GM23338 (cell line): ENCODE results near the gene FAM177A1. TPM values are rescaled to one million over a fixed set of nuclear protein-coding genes. Genes with fewer than 3 reads are reported as not detected.

ENCODE experiments used
- ATAC-seq: fragments of 200-7000 bp; cut with Tn5 transposase; 3 replicates; pipeline ENCODE4 v1.9.1; 2020
- DNase-seq: peaks from one replicate; pipeline ENCODE4 v3.0.0-alpha.2; 2015; ENCODE audit warnings: low spot score
- H2AFZ ChIP-seq: fragments of 200-600 bp; sonication (generic); 2 replicates; pipeline ENCODE4 v1.8.0; 2016; ENCODE audit warnings: antibody characterized with exemption, mild to moderate bottlenecking, moderate library complexity
- H3F3A ChIP-seq: fragments of 200-600 bp; sonication (generic); replicated peaks from 2 replicates; pipeline ENCODE4 v1.8.0; 2017; ENCODE audit warnings: antibody characterized with exemption, mixed run types, low read depth
- H3K27ac ChIP-seq: fragments of 200-600 bp; sonication (generic); 2 replicates; pipeline ENCODE4 v1.6.1; 2016; ENCODE audit warnings: low read depth
- H3K27me3 ChIP-seq: fragments of 200-600 bp; sonication (generic); 2 replicates; pipeline ENCODE4 v1.8.0; 2016; ENCODE audit warnings: mild to moderate bottlenecking, mixed run types, moderate library complexity; ENCODE audit not compliant: insufficient read depth
- H3K36me3 ChIP-seq: fragments of 200-600 bp; sonication (generic); 2 replicates; pipeline ENCODE4 v1.8.0; 2016; ENCODE audit warnings: mild to moderate bottlenecking; ENCODE audit not compliant: insufficient read depth
- H3K4me1 ChIP-seq: fragments of 200-600 bp; sonication (generic); 2 replicates; pipeline ENCODE4 v1.8.0; 2016; ENCODE audit warnings: mild to moderate bottlenecking, moderate library complexity; ENCODE audit not compliant: insufficient read depth
- H3K4me2 ChIP-seq: fragments of 200-600 bp; sonication (generic); 2 replicates; pipeline ENCODE4 v1.7.1; 2017; ENCODE audit warnings: mixed run types
- H3K4me3 ChIP-seq: fragments of 200-600 bp; sonication (generic); 2 replicates; pipeline ENCODE4 v1.6.1; 2016; ENCODE audit warnings: mixed run types
- H3K79me2 ChIP-seq: fragments of 200-600 bp; sonication (generic); replicated peaks from 2 replicates; pipeline ENCODE4 v1.8.0; 2017; ENCODE audit warnings: mild to moderate bottlenecking; ENCODE audit not compliant: insufficient read depth
- H3K9me2 ChIP-seq: fragments of 200-600 bp; sonication (generic); 2 replicates; pipeline ENCODE4 v1.8.0; 2017; ENCODE audit not compliant: insufficient read depth
- H4K20me1 ChIP-seq: fragments of 200-600 bp; sonication (generic); replicated peaks from 2 replicates; pipeline ENCODE4 v1.8.0; 2017; ENCODE audit warnings: mild to moderate bottlenecking; ENCODE audit not compliant: insufficient read depth
- H3K27ac Mint-ChIP-seq: 2 replicates; pipeline ENCODE4 v1.8.0; 2020; ENCODE audit warnings: inconsistent platforms, mild to moderate bottlenecking, moderate library complexity, mixed read lengths
- H3K27me3 Mint-ChIP-seq: 3 replicates; pipeline ENCODE4 v1.8.0; 2022; ENCODE audit warnings: low read depth, mild to moderate bottlenecking, moderate library complexity, mixed read lengths, inconsistent platforms; ENCODE audit not compliant: insufficient read depth, poor library complexity
- H3K36me3 Mint-ChIP-seq: 3 replicates; pipeline ENCODE4 v1.8.0; 2021; ENCODE audit warnings: low read depth, mild to moderate bottlenecking, inconsistent platforms, moderate library complexity, mixed read lengths
- H3K4me1 Mint-ChIP-seq: 3 replicates; pipeline ENCODE4 v1.8.0; 2020; ENCODE audit warnings: mild to moderate bottlenecking, inconsistent platforms, mixed read lengths
- H3K4me3 Mint-ChIP-seq: 3 replicates; pipeline ENCODE4 v1.8.0; 2021; ENCODE audit warnings: moderate library complexity, mild to moderate bottlenecking, inconsistent platforms, mixed read lengths
- H3K9me3 Mint-ChIP-seq: 3 replicates; pipeline ENCODE4 v1.8.0; 2020; ENCODE audit warnings: moderate library complexity, mild to moderate bottlenecking, inconsistent platforms, mixed read lengths
- CREB1 ChIP-seq: fragments of 250-450 bp; sonication (Bioruptor Pico); IDR thresholded peaks from 2 replicates; pipeline ENCODE4 v1.5.0; 2020; ENCODE audit warnings: low read depth, mild to moderate bottlenecking, moderate library complexity
- ETS1 ChIP-seq: IDR thresholded peaks from 2 replicates; pipeline ENCODE4 v1.6.1; 2016; ENCODE audit warnings: antibody characterized with exemption
- EZH2 ChIP-seq: fragments of 200-600 bp; sonication (generic); IDR thresholded peaks from one replicate; pipeline ENCODE4 v1.8.0; 2017; ENCODE audit warnings: antibody characterized with exemption, mild to moderate bottlenecking, low read depth; ENCODE audit not compliant: unreplicated experiment
- EZH2phosphoT487 ChIP-seq: fragments of 200-600 bp; sonication (generic); IDR thresholded peaks from one replicate; pipeline ENCODE4 v1.8.1; 2018; ENCODE audit warnings: antibody characterized with exemption; ENCODE audit not compliant: unreplicated experiment
- JUNB ChIP-seq: IDR thresholded peaks from one replicate; pipeline ENCODE4 v1.6.1; 2016; ENCODE audit warnings: antibody characterized with exemption; ENCODE audit not compliant: unreplicated experiment
- NANOG ChIP-seq: IDR thresholded peaks from 2 replicates; pipeline ENCODE4 v1.6.1; 2016; ENCODE audit warnings: antibody characterized with exemption, borderline replicate concordance
- POLR2AphosphoS5 ChIP-seq: IDR thresholded peaks from 2 replicates; pipeline ENCODE4 v1.6.1; 2016; ENCODE audit warnings: antibody characterized with exemption, low read depth
- STAT1 ChIP-seq: IDR thresholded peaks from one replicate; pipeline ENCODE4 v1.6.1; 2016; ENCODE audit warnings: antibody characterized with exemption; ENCODE audit not compliant: unreplicated experiment
- ZNF114 ChIP-seq: fragments of 250-450 bp; sonication (Bioruptor Pico); IDR thresholded peaks from 2 replicates; pipeline ENCODE4 v1.5.0; 2020; ENCODE audit warnings: mild to moderate bottlenecking, moderate library complexity
- ZNF331 ChIP-seq: fragments of 250-450 bp; sonication (Bioruptor Pico); IDR thresholded peaks from 2 replicates; pipeline ENCODE4 v1.5.0; 2020; ENCODE audit warnings: low read depth, mild to moderate bottlenecking, moderate library complexity
- polyA plus RNA-seq: library from polyadenylated mRNA; unstranded; fragments of >200 nt; fragmentation: Nextera tagmentation; extraction: Ambion mirVana; gene quantifications from 2 replicates; pipeline ENCODE4 v1.2.1, GENCODE V29; 2016
- total RNA-seq: library from RNA; depleted of rRNA; stranded (reverse); fragments of >200 nt; shearing (Covaris generic); gene quantifications from 2 replicates; pipeline ENCODE4 v1.2.3, GENCODE V29; 2014
- TF ChIP-seq, protein P1 (sequence below): IDR thresholded peaks from one replicate; pipeline ENCODE4 v1.6.1; 2018; ENCODE audit warnings: antibody characterized with exemption; ENCODE audit not compliant: unreplicated experiment
- TF ChIP-seq, protein P2 (sequence below): fragments of 250-450 bp; sonication (Bioruptor Pico); IDR thresholded peaks from 2 replicates; pipeline ENCODE4 v1.5.0; 2020; ENCODE audit warnings: mild to moderate bottlenecking, moderate library complexity
- TF ChIP-seq, protein P3 (sequence below), 2 experiments: fragments of 200-600 bp in 1 of 2; sonication (generic) in 1 of 2; conservative IDR thresholded peaks; 2 replicates each; pipeline versions ENCODE4 v1.5.1 to v1.6.1; 2016 to 2017; ENCODE audit warnings: antibody characterized with exemption in 2 of 2, low read depth in 2 of 2, mild to moderate bottlenecking in 2 of 2, moderate library complexity in 1 of 2

Gene FAM177A1
- total and polyA plus RNA-seq, 2 experiments from 2014 or later, result 22.8 to 72.5 TPM

DNA sequence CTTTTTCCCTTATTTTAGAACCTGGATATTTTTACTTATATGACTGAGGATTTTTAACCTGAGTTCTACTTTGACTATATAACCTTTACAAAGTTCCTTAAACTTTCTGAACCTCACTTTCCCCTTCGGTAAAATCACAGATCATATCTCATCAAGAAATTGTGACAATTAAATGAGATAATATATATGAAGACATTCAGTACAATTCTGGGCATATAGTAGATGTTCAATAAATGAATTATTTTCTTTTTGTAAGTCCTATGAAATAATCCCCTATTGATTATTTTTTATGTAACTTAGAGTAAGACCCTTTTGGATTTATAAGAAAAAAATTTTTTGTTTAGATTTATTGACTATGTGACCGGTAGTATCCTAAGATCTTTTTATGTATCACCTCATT is 17.6 kb upstream of the FAM177A1 start:
- TF ChIP-seq EZH2phosphoT487 (no peak), NANOG (no peak), JUNB (no peak), STAT1 (no peak), EZH2 (no peak), CREB1 (no peak), ZNF114 (CRISPR knock-in tag) (no peak), ZNF331 (CRISPR knock-in tag) (no peak), ETS1 (no peak), POLR2AphosphoS5 (no peak)
- TF ChIP-seq, protein P1, sequence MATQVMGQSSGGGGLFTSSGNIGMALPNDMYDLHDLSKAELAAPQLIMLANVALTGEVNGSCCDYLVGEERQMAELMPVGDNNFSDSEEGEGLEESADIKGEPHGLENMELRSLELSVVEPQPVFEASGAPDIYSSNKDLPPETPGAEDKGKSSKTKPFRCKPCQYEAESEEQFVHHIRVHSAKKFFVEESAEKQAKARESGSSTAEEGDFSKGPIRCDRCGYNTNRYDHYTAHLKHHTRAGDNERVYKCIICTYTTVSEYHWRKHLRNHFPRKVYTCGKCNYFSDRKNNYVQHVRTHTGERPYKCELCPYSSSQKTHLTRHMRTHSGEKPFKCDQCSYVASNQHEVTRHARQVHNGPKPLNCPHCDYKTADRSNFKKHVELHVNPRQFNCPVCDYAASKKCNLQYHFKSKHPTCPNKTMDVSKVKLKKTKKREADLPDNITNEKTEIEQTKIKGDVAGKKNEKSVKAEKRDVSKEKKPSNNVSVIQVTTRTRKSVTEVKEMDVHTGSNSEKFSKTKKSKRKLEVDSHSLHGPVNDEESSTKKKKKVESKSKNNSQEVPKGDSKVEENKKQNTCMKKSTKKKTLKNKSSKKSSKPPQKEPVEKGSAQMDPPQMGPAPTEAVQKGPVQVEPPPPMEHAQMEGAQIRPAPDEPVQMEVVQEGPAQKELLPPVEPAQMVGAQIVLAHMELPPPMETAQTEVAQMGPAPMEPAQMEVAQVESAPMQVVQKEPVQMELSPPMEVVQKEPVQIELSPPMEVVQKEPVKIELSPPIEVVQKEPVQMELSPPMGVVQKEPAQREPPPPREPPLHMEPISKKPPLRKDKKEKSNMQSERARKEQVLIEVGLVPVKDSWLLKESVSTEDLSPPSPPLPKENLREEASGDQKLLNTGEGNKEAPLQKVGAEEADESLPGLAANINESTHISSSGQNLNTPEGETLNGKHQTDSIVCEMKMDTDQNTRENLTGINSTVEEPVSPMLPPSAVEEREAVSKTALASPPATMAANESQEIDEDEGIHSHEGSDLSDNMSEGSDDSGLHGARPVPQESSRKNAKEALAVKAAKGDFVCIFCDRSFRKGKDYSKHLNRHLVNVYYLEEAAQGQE, result no peak
- TF ChIP-seq, protein P2, sequence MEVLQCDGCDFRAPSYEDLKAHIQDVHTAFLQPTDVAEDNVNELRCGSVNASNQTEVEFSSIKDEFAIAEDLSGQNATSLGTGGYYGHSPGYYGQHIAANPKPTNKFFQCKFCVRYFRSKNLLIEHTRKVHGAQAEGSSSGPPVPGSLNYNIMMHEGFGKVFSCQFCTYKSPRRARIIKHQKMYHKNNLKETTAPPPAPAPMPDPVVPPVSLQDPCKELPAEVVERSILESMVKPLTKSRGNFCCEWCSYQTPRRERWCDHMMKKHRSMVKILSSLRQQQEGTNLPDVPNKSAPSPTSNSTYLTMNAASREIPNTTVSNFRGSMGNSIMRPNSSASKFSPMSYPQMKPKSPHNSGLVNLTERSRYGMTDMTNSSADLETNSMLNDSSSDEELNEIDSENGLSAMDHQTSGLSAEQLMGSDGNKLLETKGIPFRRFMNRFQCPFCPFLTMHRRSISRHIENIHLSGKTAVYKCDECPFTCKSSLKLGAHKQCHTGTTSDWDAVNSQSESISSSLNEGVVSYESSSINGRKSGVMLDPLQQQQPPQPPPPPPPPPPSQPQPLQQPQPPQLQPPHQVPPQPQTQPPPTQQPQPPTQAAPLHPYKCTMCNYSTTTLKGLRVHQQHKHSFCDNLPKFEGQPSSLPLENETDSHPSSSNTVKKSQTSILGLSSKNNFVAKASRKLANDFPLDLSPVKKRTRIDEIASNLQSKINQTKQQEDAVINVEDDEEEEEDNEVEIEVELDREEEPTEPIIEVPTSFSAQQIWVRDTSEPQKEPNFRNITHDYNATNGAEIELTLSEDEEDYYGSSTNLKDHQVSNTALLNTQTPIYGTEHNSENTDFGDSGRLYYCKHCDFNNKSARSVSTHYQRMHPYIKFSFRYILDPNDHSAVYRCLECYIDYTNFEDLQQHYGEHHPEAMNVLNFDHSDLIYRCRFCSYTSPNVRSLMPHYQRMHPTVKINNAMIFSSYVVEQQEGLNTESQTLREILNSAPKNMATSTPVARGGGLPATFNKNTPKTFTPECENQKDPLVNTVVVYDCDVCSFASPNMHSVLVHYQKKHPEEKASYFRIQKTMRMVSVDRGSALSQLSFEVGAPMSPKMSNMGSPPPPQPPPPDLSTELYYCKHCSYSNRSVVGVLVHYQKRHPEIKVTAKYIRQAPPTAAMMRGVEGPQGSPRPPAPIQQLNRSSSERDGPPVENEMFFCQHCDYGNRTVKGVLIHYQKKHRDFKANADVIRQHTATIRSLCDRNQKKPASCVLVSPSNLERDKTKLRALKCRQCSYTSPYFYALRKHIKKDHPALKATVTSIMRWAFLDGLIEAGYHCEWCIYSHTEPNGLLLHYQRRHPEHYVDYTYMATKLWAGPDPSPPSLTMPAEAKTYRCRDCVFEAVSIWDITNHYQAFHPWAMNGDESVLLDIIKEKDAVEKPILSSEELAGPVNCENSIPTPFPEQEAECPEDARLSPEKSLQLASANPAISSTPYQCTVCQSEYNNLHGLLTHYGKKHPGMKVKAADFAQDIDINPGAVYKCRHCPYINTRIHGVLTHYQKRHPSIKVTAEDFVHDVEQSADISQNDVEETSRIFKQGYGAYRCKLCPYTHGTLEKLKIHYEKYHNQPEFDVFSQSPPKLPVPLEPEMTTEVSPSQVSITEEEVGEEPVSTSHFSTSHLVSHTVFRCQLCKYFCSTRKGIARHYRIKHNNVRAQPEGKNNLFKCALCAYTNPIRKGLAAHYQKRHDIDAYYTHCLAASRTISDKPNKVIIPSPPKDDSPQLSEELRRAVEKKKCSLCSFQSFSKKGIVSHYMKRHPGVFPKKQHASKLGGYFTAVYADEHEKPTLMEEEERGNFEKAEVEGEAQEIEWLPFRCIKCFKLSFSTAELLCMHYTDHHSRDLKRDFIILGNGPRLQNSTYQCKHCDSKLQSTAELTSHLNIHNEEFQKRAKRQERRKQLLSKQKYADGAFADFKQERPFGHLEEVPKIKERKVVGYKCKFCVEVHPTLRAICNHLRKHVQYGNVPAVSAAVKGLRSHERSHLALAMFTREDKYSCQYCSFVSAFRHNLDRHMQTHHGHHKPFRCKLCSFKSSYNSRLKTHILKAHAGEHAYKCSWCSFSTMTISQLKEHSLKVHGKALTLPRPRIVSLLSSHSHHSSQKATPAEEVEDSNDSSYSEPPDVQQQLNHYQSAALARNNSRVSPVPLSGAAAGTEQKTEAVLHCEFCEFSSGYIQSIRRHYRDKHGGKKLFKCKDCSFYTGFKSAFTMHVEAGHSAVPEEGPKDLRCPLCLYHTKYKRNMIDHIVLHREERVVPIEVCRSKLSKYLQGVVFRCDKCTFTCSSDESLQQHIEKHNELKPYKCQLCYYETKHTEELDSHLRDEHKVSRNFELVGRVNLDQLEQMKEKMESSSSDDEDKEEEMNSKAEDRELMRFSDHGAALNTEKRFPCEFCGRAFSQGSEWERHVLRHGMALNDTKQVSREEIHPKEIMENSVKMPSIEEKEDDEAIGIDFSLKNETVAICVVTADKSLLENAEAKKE (CRISPR knock-in tag), result no peak
- TF ChIP-seq, protein P3, sequence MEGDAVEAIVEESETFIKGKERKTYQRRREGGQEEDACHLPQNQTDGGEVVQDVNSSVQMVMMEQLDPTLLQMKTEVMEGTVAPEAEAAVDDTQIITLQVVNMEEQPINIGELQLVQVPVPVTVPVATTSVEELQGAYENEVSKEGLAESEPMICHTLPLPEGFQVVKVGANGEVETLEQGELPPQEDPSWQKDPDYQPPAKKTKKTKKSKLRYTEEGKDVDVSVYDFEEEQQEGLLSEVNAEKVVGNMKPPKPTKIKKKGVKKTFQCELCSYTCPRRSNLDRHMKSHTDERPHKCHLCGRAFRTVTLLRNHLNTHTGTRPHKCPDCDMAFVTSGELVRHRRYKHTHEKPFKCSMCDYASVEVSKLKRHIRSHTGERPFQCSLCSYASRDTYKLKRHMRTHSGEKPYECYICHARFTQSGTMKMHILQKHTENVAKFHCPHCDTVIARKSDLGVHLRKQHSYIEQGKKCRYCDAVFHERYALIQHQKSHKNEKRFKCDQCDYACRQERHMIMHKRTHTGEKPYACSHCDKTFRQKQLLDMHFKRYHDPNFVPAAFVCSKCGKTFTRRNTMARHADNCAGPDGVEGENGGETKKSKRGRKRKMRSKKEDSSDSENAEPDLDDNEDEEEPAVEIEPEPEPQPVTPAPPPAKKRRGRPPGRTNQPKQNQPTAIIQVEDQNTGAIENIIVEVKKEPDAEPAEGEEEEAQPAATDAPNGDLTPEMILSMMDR (conservative IDR thresholded peaks at IDR 0.05; ENCODE audit: low read depth in 2 of 2), result no peak
- H3F3A ChIP-seq, result no peaks in the 10 kb centered on the region
- Mint-ChIP-seq H3K4me3 (no peak overlapping the region), H3K9me3 (peaks cover 3% of the 10 kb centered on the region), H3K27ac (no peak overlapping the region), H3K27me3 (peaks cover 2% of the 10 kb centered on the region), H3K36me3 (peaks cover 61% of the 10 kb centered on the region), H3K4me1 (no peaks in the 10 kb centered on the region)
- peaks cover 15% of the 10 kb centered on the region for H3K36me3 ChIP-seq
- ATAC-seq (no peak), DNase-seq (no peak)
- H3K79me2 ChIP-seq, result no peaks in the 10 kb centered on the region
- no peak overlapping the region for H2AFZ ChIP-seq
- H3K4me1 ChIP-seq, result no peaks in the 10 kb centered on the region
- H3K9me2 ChIP-seq, result no peaks in the 10 kb centered on the region
- no peaks in the 10 kb centered on the region for H4K20me1 ChIP-seq
- no peaks in the 10 kb centered on the region for H3K27me3 ChIP-seq
- H3K27ac ChIP-seq, result no peak overlapping the region
- H3K4me3 ChIP-seq, result no peak overlapping the region
- H3K4me2 ChIP-seq, result no peak overlapping the region
